Measurements from ENCODE around the gene PURB. TPM values are rescaled to one million over a fixed set of nuclear protein-coding genes. Genes with fewer than 3 reads are reported as not detected.
"Not testable (repeated sequence)": the region's sequence is repeated elsewhere in the genome, so short reads cannot be mapped to it uniquely, and the experiment has no call there.

Gene PURB
- total RNA-seq, 2 experiments from 2014 or later: 18.8 to 20.8 TPM

DNA sequence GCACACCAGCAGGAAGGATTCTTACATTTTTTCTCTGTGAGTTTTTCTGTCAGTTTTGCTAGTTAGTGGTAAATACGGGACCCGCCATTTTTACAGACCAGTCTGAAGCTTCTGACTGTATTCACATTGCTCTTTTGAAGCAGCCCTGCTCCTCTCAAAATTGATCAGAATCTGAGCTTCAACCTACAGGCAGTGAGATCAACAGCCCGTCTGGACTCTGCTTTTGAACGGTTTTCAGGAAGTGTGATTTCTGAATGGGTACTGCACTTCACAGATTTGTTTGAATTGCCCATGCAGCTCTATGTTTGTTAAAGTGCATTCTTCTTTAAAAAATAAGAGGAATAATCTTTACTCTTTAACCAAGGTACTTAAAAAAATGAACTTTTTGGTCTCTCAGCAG is 8.9 kb downstream of the PURB start:
- DNase-seq (no peak), ATAC-seq (no peak)
- peaks cover 34% of the 10 kb centered on the region for H3K4me1 Mint-ChIP-seq
- ChIA-PET POLR2A (interaction anchor here (0.6 kb wide), 1 partner anchor 9 kb away, joined by 3 read pairs; no protein-coding TSS in a partner anchor), CTCF (interaction anchor here (1.7 to 1.8 kb wide), 2 partner anchors 14 to 21 kb away, joined by 4 to 6 read pairs; no protein-coding TSS in a partner anchor)
- peaks cover 37% of the 10 kb centered on the region for H3K36me3 Mint-ChIP-seq (ENCODE audit: low read depth)
- no peak overlapping the region for H3K4me3 Mint-ChIP-seq
- H3K9me3 Mint-ChIP-seq (ENCODE audit: low read depth): no peaks in the 10 kb centered on the region
- no peaks in the 10 kb centered on the region for H3K27me3 Mint-ChIP-seq
- H3K27ac Mint-ChIP-seq: no peak overlapping the region
- intact Hi-C loops (cut with DNase I, micrococcal nuclease): no loop called here

DNA sequence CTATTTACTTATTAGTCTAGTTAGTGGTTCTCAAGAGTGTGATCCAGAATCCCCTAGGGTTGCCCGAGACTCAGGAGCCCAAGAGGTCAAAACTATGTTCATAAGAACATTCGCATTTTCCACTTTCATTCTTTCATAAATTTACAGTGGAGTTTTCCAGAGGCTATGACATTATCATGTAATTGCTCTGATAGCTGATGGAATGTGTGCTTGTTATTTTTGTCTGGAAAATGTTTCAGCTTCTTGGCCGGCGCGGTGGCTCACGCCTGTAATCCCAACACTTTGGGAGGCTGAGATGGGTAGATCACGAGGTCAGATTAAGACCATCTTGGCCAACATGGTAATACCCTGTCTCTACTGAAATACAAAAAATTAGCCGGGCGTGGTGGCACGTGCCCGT is 10.1 kb downstream of the PURB start:
- ChIA-PET CTCF (interaction anchor here (0.7 to 1.7 kb wide), 5 partner anchors 10 to 340 kb away, joined by 3 to 10 read pairs (median 3); no protein-coding TSS in a partner anchor), POLR2A (no interaction called here)
- no peak for ATAC-seq
- intact Hi-C loops (cut with DNase I, micrococcal nuclease): no loop called here
- H3K9me3 Mint-ChIP-seq (ENCODE audit: low read depth): no peaks in the 10 kb centered on the region
- H3K4me3 Mint-ChIP-seq: no peak overlapping the region
- peaks cover 27% of the 10 kb centered on the region for H3K36me3 Mint-ChIP-seq (ENCODE audit: low read depth)
- DNase-seq: no peak
- peaks cover 22% of the 10 kb centered on the region for H3K4me1 Mint-ChIP-seq
- H3K27ac Mint-ChIP-seq: no peak overlapping the region
- H3K27me3 Mint-ChIP-seq: no peaks in the 10 kb centered on the region

DNA sequence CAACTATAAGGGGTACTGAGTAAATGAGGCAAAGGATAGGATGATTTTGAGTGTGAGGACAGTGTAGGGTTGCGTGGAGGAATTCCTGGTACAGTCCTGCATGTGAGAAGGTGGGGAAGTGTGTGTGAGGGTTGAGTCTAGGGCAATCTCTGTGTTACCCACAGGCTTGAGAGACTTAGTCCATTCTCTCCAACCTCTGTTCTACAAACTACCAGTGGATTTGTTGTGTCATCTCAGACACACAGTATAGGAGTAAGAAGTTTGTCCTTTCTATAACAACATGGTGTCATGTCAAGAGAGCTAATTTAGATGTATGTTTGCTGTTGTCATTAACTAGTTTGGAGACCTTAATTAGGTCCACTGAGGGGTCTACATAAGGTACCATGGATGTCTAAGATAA is 12.5 kb downstream of the PURB start:
- Mint-ChIP-seq H3K4me3 (no peak overlapping the region), H3K27me3 (no peaks in the 10 kb centered on the region), H3K36me3 (ENCODE audit: low read depth) (peaks cover 9% of the 10 kb centered on the region), H3K27ac (no peak overlapping the region), H3K9me3 (ENCODE audit: low read depth) (peaks cover 3% of the 10 kb centered on the region), H3K4me1 (peaks cover 13% of the 10 kb centered on the region)
- ATAC-seq: no peak
- CTCF ChIA-PET: interaction anchor here (1.1 to 1.6 kb wide), 2 partner anchors 9 to 263 kb away, joined by 3 read pairs; no protein-coding TSS in a partner anchor
- DNase-seq: no peak
- intact Hi-C loops (cut with DNase I, micrococcal nuclease): no loop called here
- POLR2A ChIA-PET: no interaction called here

DNA sequence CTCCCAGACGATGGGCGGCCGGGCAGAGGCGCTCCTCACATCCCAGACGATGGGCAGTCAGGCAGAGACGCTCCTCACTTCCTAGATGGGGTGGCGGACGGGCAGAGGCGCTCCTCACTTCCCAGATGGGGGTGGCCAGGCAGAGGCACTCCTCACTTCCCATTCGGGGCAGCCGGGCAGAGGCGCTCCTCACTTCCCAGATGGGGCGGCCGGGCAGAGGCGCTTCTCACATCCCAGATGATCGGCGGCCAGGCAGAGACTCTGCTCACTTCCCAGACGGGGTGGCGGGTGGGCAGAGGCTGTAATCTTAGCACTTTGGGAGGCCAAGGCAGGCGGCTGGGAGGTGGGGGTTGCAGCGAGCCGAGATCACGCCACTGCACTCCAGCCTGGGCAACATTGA is 13.4 kb downstream of the PURB start:
- H3K9me3 Mint-ChIP-seq (ENCODE audit: low read depth); intact Hi-C loops (cut with DNase I, micrococcal nuclease); POLR2A ChIA-PET: not testable (repeated sequence)

DNA sequence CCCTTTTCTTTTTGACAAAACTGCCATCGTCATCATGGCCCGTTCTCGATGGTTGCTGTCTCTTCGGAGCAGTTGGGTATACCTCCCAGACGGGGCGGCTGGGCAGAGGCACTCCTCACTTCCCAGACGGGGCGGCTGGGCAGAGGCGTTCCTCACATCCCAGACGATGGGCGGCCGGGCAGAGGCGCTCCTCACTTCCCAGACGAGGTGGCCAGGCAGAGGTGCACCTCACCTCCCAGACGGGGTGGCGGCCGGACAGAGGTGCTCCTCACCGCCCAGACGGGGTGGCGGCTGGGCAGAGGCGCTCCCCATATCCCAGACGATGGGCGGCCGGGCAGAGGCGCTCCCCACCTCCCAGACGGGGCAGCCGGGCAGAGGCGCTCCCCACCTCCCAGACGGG is 14.6 kb downstream of the PURB start:
- DNase-seq: not testable (repeated sequence)

More for the DNA sequence above, 13.4 kb downstream of the PURB start:
- H3K27me3 Mint-ChIP-seq; H3K27ac Mint-ChIP-seq; H3K4me3 Mint-ChIP-seq; ATAC-seq; DNase-seq; CTCF ChIA-PET; H3K36me3 Mint-ChIP-seq (ENCODE audit: low read depth): not testable (repeated sequence)
- H3K4me1 Mint-ChIP-seq: peaks cover 19% of the 10 kb centered on the region

DNA sequence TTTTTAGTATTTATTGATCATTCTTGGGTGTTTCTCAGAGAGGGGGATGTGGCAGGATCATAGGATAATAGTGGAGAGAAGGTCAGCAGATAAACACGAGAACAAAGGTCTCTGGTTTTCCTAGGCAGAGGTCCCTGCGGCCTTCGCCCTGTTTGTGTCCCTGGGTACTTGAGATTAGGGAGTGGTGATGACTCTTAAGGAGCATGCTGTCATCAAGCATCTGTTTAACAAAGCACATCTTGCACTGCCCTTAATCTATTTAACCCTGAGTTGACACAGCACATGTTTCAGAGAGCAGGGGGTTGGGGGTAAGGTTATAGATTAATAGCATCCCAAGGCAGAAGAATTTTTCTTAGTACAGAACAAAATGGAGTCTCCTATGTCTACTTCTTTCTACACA is 15.0 kb downstream of the PURB start:
- H3K27ac Mint-ChIP-seq; POLR2A ChIA-PET; H3K9me3 Mint-ChIP-seq (ENCODE audit: low read depth); H3K36me3 Mint-ChIP-seq (ENCODE audit: low read depth); intact Hi-C loops (cut with DNase I, micrococcal nuclease); H3K27me3 Mint-ChIP-seq; DNase-seq; ATAC-seq; H3K4me3 Mint-ChIP-seq: not testable (repeated sequence)
- CTCF ChIA-PET: interaction anchor here (0.9 to 1.4 kb wide), 2 partner anchors 12 to 15 kb away, joined by 3 to 8 read pairs; no protein-coding TSS in a partner anchor
- H3K4me1 Mint-ChIP-seq: peaks cover 16% of the 10 kb centered on the region

More for the DNA sequence above, 14.6 kb downstream of the PURB start:
- intact Hi-C loops (cut with DNase I, micrococcal nuclease); H3K27me3 Mint-ChIP-seq; H3K9me3 Mint-ChIP-seq (ENCODE audit: low read depth); POLR2A ChIA-PET; H3K36me3 Mint-ChIP-seq (ENCODE audit: low read depth); H3K4me3 Mint-ChIP-seq; H3K27ac Mint-ChIP-seq; CTCF ChIA-PET; ATAC-seq: not testable (repeated sequence)
- peaks cover 16% of the 10 kb centered on the region for H3K4me1 Mint-ChIP-seq

DNA sequence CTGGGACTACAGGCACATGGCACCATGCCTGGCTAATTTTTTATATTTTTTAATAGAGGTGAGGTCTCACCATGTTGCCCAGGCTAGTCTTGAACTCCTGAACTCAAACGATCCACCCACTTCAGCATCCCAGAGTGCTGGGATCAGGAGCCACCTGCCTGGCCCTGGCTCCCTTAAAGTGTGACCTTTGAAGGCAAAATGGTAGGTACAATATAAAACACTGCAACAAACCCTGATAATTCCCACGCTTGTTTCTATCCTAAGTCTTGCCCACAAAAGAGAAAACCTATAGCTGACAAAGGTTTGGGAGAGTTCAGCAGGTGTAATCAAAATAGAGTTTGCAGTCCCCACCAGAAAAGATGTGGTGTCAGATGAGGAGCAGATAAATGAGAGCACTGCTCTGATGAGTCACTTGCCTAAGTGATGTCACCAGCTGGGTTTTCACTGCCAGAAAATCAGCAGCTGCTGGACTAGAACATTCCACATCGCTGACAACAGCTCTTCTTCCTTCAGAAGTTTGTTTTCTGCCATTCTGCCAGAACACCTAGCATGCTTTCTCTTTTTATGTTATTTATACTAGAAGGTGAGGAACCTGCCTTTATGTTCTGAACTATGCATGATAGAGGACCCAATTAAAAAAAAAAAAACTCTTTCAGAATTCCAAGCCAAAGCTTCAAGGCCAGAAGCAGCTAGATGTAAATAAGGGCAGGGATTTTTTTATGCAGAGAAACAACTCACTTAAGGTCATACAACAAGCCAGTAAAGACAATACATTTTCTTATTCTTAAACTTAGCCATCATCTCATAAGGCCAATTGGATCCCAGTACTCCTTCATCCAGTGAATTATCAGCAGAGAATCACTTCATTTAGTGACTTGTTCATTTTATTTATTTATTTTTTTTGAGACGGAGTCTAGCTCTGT is 18.0 kb downstream of the PURB start:
- ChIA-PET CTCF (interaction anchor here (1.0 to 1.6 kb wide), 4 partner anchors 10 to 246 kb away, joined by 4 to 9 read pairs (median 4); no protein-coding TSS in a partner anchor), POLR2A (interaction anchor here (0.6 to 0.7 kb wide), 3 partner anchors 9 to 220 kb away, joined by 3 to 5 read pairs (median 5); no protein-coding TSS in a partner anchor)
- H3K4me3 Mint-ChIP-seq: no peak overlapping the region
- intact Hi-C loops (cut with DNase I, micrococcal nuclease): loop anchor here in 1 of 2 experiments (1.0 kb wide), 1 partner anchor 9 kb away; no protein-coding TSS in a partner anchor
- DNase-seq (peak; percentile 55), ATAC-seq (peak; percentile 98)
- H3K9me3 Mint-ChIP-seq (ENCODE audit: low read depth): peaks cover 3% of the 10 kb centered on the region
- H3K36me3 Mint-ChIP-seq (ENCODE audit: low read depth): no peaks in the 10 kb centered on the region
- H3K27me3 Mint-ChIP-seq: no peaks in the 10 kb centered on the region
- H3K4me1 Mint-ChIP-seq: peaks cover 8% of the 10 kb centered on the region
- H3K27ac Mint-ChIP-seq: peak overlapping the region; percentile 38

DNA sequence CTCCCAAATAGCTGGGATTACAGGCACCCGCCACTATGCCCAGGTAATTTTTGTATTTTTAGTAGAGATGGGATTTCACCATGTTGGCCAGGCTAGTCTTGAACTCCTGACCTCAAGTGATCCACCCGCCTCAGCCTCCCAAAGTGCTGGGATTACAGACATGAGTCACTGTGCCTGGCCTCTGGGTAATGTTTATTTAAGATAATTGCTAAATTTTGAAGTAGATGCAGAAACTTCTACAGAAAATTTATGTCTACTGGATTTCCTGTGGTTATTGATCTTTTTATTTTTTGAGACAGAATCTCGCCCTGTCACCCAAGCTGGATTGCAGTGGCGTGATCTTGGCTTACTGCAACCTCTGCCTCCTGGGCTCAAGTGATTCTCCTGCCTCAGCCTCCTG is 23.4 kb downstream of the PURB start:
- H3K27ac Mint-ChIP-seq; H3K27me3 Mint-ChIP-seq; ATAC-seq; intact Hi-C loops (cut with DNase I, micrococcal nuclease); H3K4me3 Mint-ChIP-seq; H3K9me3 Mint-ChIP-seq (ENCODE audit: low read depth); H3K4me1 Mint-ChIP-seq; H3K36me3 Mint-ChIP-seq (ENCODE audit: low read depth); DNase-seq: not testable (repeated sequence)
- CTCF ChIA-PET: interaction anchor here (1.2 to 1.7 kb wide), 3 partner anchors 14 to 62 kb away, joined by 3 to 5 read pairs (median 4); no protein-coding TSS in a partner anchor
- POLR2A ChIA-PET: interaction anchor here (0.7 kb wide), 1 partner anchor 51 kb away, joined by 3 read pairs; no protein-coding TSS in a partner anchor

DNA sequence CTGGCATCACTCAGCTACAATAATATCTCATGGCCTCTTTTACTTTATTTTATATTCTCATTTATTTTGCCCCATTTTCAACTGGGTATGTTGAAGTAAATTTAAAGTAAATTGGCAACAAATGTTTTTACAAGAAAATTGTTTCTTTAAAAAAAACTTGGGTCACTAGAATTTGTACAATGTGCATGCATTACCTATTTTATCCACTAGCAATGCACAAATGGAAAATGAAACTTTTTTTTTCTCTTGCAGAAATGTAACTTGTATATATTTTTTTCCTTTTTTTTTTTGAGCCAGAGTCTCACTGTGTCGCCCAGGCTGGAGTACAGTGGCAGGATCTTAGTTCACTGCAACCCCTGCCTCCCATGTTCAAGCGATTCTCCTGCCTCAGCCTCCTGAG is 27.2 kb downstream of the PURB start:
- no peaks in the 10 kb centered on the region for H3K36me3 Mint-ChIP-seq (ENCODE audit: low read depth)
- DNase-seq (no peak), ATAC-seq (no peak)

DNA sequence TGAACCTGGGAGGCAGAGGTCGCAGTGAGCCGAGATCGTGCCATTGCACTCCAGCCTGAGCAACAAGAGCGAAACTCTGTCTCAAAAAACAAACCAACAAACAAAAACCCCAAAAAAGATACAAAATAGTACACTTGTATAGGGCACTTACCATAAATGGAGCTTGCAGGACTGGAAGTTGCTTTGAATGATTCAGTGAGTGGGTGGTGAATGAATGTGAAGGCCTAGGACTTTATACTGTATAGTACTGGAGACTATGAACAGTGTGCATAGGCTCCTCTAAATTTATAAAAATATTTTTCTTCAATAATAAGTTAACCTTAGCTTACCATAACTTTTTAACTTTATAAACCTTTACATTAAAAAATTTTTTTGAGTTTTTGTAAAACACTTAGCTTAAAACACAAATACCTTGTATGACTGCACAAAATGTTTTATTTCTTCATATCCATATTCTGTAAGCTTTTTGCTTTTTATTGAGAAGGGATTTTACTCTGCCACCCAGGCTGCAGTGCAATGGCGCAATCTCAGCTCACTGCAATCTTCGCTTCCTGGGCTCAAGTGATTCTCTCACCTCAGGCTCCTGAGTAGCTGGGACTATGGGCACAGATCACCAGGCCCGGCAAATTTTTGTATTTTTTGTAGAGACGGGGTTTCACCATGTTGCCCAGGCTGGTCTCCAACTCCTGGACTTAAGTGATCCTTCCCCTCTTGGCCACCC is 30.5 kb downstream of the PURB start:
- H3K27me3 Mint-ChIP-seq: no peaks in the 10 kb centered on the region
- POLR2A ChIA-PET: interaction anchor here (1.6 kb wide), 1 partner anchor 30 kb away, joined by 11 read pairs; the partner anchor contains the start of gene PURB
- H3K4me1 Mint-ChIP-seq: peaks cover 28% of the 10 kb centered on the region
- CTCF ChIA-PET: interaction anchor here (0.6 to 6.4 kb wide), 15 partner anchors 10 to 281 kb away, joined by 3 to 38 read pairs (median 5); partner anchors contain the start of gene PURB
- H3K27ac Mint-ChIP-seq: no peak overlapping the region
- peaks cover 4% of the 10 kb centered on the region for H3K36me3 Mint-ChIP-seq (ENCODE audit: low read depth)
- intact Hi-C loops (cut with DNase I, micrococcal nuclease): loop anchor here in 1 of 2 experiments (5.0 kb wide), 1 partner anchor 282 kb away; no protein-coding TSS in a partner anchor
- DNase-seq (no peak), ATAC-seq (no peak)
- H3K4me3 Mint-ChIP-seq: no peak overlapping the region
- H3K9me3 Mint-ChIP-seq (ENCODE audit: low read depth): no peaks in the 10 kb centered on the region

More for the DNA sequence above, 27.2 kb downstream of the PURB start:
- Mint-ChIP-seq H3K27ac (no peak overlapping the region), H3K4me1 (peaks cover 18% of the 10 kb centered on the region), H3K4me3 (no peak overlapping the region), H3K9me3 (ENCODE audit: low read depth) (no peaks in the 10 kb centered on the region), H3K27me3 (no peaks in the 10 kb centered on the region)
- ChIA-PET POLR2A (interaction anchor here (0.6 to 1.5 kb wide), 2 partner anchors 27 to 28 kb away, joined by 3 read pairs; partner anchors contain the start of gene PURB), CTCF (interaction anchor here (0.6 to 6.4 kb wide), 29 partner anchors 9 to 771 kb away, joined by 3 to 38 read pairs (median 6); partner anchors contain the start of genes H2AZ2, PURB and TBRG4)
- intact Hi-C loops (cut with DNase I, micrococcal nuclease): loop anchor here in 1 of 2 experiments (1.0 to 5.0 kb wide), 2 partner anchors 9 to 279 kb away; no protein-coding TSS in a partner anchor

Data from activated CD4-positive, alpha-beta T cell treated with anti-CD3 and anti-CD28 coated beads for 36 hours (primary cell).